GM12874 (cell line): ENCODE results near the gene IGF2BP2.

Experiments used
- TF ChIP-seq, protein P1 (sequence below): IDR thresholded peaks from 2 replicates; pipeline ENCODE4 v1.5.1; 2011; ENCODE audit warnings: low read depth, mild to moderate bottlenecking, control low read depth, low read length, moderate library complexity; ENCODE audit not compliant: insufficient read depth

Gene IGF2BP2

DNA sequence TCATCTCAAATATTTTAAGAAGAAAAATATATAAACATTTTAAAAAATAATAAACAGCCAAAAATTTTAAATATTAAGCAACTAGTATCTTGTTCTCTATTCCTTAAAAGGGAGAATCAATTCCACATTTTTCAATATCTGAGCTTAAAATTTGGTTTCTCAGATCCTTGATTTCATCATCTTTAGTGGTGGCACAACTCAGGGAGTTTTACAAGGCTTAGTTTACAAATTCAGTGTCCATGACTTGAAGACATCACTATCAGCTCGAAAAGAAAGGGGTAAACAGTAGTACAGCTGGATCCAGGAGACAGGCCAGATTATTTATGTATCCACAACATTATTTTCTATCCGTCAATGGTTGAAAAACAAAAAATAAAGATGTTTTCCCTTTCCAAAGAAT, 11.6 kb downstream of the IGF2BP2 start:
- TF ChIP-seq, protein P1, sequence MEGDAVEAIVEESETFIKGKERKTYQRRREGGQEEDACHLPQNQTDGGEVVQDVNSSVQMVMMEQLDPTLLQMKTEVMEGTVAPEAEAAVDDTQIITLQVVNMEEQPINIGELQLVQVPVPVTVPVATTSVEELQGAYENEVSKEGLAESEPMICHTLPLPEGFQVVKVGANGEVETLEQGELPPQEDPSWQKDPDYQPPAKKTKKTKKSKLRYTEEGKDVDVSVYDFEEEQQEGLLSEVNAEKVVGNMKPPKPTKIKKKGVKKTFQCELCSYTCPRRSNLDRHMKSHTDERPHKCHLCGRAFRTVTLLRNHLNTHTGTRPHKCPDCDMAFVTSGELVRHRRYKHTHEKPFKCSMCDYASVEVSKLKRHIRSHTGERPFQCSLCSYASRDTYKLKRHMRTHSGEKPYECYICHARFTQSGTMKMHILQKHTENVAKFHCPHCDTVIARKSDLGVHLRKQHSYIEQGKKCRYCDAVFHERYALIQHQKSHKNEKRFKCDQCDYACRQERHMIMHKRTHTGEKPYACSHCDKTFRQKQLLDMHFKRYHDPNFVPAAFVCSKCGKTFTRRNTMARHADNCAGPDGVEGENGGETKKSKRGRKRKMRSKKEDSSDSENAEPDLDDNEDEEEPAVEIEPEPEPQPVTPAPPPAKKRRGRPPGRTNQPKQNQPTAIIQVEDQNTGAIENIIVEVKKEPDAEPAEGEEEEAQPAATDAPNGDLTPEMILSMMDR: no peak

DNA sequence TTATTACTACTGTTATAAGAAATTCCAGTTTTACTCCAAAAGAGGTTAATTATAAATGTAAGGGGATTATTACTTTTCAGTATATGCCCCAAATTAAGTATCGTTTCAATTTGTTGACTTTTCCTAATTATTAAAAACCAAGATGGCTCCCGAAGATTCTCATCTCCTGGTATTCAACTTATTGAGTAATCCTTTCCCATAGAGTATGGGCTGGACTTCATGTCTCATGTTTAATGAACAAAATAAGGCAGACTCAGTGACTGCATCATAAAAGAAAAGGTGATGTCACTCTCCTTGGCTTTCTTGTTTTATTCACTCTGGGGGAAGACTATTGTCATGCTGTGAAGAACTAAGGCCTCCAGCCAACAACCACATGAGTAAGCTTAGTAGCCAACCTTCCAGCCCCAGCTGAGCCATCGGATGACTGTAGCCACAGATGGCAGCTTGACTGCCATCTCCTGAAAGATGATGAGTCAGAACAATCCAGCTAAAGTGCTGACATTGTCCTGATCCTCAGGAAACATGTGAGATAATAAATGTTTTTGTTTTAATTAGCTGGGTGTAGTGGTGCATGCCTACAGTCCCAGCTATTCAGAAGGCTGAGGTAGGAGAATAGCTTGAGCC, 17.3 kb downstream of the IGF2BP2 start:
- TF ChIP-seq, protein P1: no peak

DNA sequence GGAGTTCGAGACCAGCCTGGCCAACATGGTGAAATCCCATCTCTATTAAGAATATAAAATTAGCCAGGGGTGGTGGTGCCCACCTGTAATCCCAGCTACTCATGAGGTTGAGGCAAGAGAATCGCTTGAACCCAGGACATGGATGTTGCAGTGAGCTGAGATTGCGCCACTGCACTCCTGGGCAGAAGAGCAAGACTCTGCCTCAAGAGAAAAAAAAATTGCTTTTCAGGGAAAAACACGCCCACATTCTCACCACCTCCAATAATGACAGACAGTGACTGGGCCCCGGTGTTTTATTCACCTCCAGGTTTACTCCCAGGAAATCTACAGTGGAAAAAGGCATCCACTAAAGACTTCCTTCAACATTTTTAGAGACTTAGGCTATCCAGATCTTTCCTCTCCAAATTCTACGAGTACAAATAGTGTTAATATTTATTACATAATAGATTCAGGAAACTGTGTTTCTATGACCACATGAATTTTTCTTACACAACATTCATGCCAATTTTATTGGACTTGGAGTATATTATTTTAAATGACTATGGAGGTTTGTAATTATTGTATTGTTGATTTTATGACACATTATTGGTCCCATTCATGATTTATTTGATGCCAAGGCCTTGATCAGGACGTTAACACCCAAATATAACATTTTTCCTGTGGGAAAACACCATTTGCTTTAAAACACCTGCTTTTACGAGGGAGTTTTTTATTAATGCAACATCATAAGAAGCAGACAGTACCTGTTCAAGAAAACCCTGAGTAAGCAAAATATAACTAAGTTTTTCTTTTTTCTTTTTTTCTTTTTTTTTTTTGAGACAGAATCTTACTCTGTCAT, 26.6 kb downstream of the IGF2BP2 start:
- TF ChIP-seq, protein P1: no peak

DNA sequence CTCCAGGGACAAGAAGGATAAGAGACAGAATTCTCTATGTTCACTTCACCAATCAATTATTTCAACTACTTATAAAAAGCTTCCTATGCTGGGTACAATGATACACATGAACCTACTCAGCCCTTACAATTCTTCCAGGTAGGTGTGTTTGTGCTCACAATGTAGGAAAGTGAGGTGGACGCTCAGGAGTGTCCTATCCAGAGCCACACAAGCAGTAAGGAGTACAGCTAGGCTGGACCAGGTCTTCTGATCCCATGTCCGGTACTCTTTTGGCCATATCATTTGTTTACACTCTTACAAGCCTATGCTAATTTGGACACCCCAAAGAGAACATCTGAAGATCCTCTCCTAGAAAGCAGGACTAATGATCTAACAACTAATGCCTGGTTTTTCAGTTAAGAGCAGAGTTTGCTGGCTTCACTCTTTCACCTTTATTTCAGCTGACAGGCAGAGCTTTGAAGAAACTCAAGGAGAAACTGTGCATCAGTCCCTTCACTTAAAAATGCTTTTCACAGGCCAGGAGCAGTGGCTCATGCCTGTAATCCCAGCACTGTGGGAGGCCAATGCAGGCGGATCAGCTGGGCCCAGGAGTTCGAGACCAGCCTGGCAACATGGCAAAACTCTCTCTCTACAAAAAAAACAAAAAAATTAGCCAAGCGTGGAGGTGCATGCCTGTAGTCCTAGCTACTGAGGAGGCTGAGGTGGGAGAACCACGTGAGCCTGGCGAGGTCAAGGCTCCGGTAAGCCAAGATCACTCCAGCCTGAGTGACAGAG, 27.5 kb downstream of the IGF2BP2 start:
- TF ChIP-seq, protein P1: no peak

DNA sequence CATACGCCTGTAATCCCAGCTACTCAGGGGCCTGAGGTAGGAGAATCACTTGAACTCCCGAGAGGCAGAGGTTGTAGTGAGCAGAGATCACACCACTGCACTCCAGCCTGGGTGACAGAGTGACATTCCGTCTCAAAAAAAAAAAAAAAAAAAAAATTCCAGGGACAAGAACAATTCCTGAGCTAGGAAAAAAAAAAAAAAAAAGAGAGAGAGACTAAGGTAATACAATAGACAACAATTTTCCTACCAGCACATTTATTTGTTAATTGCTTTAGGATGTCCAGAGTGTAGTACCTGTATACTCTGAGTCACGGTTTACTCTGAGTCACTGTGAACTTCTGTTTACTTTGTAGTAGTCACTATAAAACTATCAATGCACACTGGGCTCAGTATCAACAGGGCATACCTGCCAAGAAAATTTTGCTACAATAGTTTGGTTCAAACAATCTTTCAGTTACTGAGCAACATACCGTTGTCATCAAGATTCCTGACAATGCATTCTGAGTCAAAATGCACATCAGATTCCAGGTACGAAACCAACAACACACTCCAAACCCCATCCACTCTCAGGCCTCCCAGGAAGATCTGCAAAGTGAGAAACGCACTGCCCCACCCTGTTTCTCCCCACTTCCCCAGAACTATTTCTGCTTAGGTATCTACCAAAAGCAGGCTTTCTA, 28.3 kb downstream of the IGF2BP2 start:
- TF ChIP-seq, protein P1: no peak

DNA sequence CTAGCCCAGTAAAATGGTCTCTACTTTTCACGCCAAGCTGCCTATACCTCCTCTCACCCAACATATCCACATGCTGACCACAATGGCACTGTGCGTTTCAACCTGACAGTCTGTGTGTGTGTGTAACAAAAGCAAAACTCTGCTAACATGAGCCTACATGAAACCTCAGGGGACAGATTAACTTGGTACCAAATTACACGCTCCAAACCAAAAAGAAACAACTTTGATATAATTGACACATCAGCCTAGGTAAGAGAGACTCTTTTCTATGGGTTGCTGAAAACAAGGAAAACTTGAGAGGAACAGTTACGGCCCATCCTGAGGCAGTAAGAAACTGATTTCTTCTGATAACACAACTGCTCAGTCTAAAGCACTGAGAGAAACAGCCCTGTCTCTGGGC, 31.5 kb downstream of the IGF2BP2 start:
- TF ChIP-seq, protein P1: no peak

DNA sequence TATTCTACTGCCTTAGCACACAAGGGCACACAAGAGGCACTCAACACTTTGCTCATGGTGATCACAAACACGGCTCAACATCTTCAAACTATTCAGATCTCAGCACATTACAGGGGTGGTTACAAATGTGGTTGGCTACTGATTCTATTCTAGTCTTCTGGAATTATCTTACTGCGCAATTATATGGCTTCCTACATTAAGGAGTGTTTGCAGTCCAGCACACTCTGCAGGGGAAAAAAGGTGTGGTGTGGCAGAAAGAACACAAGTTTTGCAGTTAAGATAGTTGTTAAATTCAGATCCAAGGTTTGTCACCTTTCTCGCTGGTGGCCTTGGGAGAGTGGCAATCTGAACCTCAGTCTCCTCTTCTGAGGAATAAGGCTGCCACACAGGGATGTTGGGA, 31.9 kb downstream of the IGF2BP2 start:
- TF ChIP-seq, protein P1: no peak
